ENCODE data around the gene DGKI. TPM values are rescaled to one million over a fixed set of nuclear protein-coding genes. Genes with fewer than 3 reads are reported as not detected.

DGKI gene
- total and polyA plus RNA-seq, 2 donors (not counting 1 experiment from before 2014, with no cell fraction given) = not detected

DNA sequence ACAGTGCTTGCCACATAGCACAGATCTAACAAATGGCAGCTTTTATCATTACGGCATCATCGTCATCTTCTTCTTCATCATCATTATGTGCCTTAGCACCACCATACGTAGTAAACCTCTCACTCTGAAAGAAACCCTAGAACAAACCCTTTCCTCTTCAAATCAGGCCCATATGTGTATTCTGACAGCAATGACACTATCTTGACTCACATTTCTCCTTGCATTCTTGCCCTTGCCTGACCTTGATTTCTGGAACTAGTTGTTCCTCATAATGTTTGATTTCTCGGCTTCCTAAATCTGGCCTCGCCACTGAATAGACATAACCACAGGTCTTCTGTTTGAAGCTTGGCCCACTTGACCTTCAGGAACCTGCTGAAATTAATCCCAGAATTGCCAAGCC, 115.3 kb downstream of the DGKI start:
- Histone ChIP-seq H3K9me3 (ENCODE audit: control extremely low read depth in 1 of 3, control insufficient read depth in 2 of 3, insufficient read depth in 1 of 3, low read length in 2 of 3) (no peaks in the 10 kb centered on the region), H3K4me2 (replicated peaks; ENCODE audit: low read depth, low read length, poor library complexity, severe bottlenecking) (no peak overlapping the region), H2AFZ (ENCODE audit: insufficient read depth, low read depth, low read length, poor library complexity, severe bottlenecking) (no peak overlapping the region), H3K27me3 (replicated peaks in 1 of 4; ENCODE audit: control extremely low read depth in 1 of 4, control insufficient read depth in 3 of 4, insufficient read depth in 4 of 4, low read length in 3 of 4) (peaks cover 0 to 3% (median 1%) of the 10 kb centered on the region in 4 experiments), H4K20me1 (ENCODE audit: control insufficient read depth, insufficient read depth, low read length, poor library complexity, severe bottlenecking) (no peaks in the 10 kb centered on the region), H3K4me3 (ENCODE audit: control extremely low read depth in 1 of 5, extremely low read depth in 1 of 5, insufficient read depth in 1 of 5, low read depth in 2 of 5, low read length in 4 of 5) (no peak overlapping the region), H3K9ac (ENCODE audit: low read length) (no peak overlapping the region), H3K36me3 (replicated peaks in 1 of 2; ENCODE audit: control extremely low read depth in 1 of 2, control insufficient read depth in 1 of 2, extremely low read depth in 1 of 2, insufficient read depth in 2 of 2, low read length in 1 of 2) (no peaks in the 10 kb centered on the region), H3K4me1 (ENCODE audit: control insufficient read depth in 2 of 2, insufficient read depth in 2 of 2, low read length in 2 of 2) (no peaks in the 10 kb centered on the region), H3K79me2 (ENCODE audit: control insufficient read depth, insufficient read depth, low read length) (no peaks in the 10 kb centered on the region), H3K27ac (ENCODE audit: low read length in 2 of 2) (no peak overlapping the region)
- WGBS (ENCODE audit: insufficient coverage) = 84% methylated on average over 5 of the region's 5 CpGs
- no peak overlapping the region for H3K4me3 Mint-ChIP-seq
- no peaks in the 10 kb centered on the region for H3K4me1 Mint-ChIP-seq
- no peak for ATAC-seq (ENCODE audit: low read depth)
- H3K9me3 Mint-ChIP-seq (ENCODE audit: insufficient read depth) = no peaks in the 10 kb centered on the region
- DNase-seq = no peak
- H3K27ac Mint-ChIP-seq = no peak overlapping the region
- POLR2A ChIA-PET = no interaction called here
- H3K27me3 Mint-ChIP-seq = peaks cover 10% of the 10 kb centered on the region
- CTCF ChIA-PET = no interaction called here
- TF ChIP-seq CTCF (IDR thresholded peaks at IDR 0.05) (no peak), EZH2 (IDR thresholded peaks at IDR 0.05; ENCODE audit: borderline replicate concordance, insufficient read depth, low read depth, low read length, poor library complexity, severe bottlenecking) (no peak)
- intact Hi-C loops (cut with micrococcal nuclease) = no loop called here

- ATAC-seq (ENCODE audit: low read depth) (no peak), DNase-seq (no peak)
- Mint-ChIP-seq H3K27me3 (peaks cover 4% of the 10 kb centered on the region), H3K9me3 (ENCODE audit: insufficient read depth) (no peaks in the 10 kb centered on the region), H3K27ac (no peak overlapping the region), H3K4me3 (no peak overlapping the region), H3K4me1 (no peaks in the 10 kb centered on the region)
- Histone ChIP-seq H4K20me1 (ENCODE audit: control insufficient read depth, insufficient read depth, low read length, poor library complexity, severe bottlenecking) (no peaks in the 10 kb centered on the region), H3K9me3 (ENCODE audit: control extremely low read depth in 1 of 3, control insufficient read depth in 2 of 3, insufficient read depth in 1 of 3, low read length in 2 of 3) (no peaks in the 10 kb centered on the region), H3K27ac (ENCODE audit: low read length in 2 of 2) (no peak overlapping the region), H3K4me2 (replicated peaks; ENCODE audit: low read depth, low read length, poor library complexity, severe bottlenecking) (no peak overlapping the region), H3K27me3 (replicated peaks in 1 of 4; ENCODE audit: control extremely low read depth in 1 of 4, control insufficient read depth in 3 of 4, insufficient read depth in 4 of 4, low read length in 3 of 4) (no peaks in the 10 kb centered on the region), H3K4me3 (ENCODE audit: control extremely low read depth in 1 of 5, extremely low read depth in 1 of 5, insufficient read depth in 1 of 5, low read depth in 2 of 5, low read length in 4 of 5) (no peak overlapping the region), H3K36me3 (replicated peaks in 1 of 2; ENCODE audit: control extremely low read depth in 1 of 2, control insufficient read depth in 1 of 2, extremely low read depth in 1 of 2, insufficient read depth in 2 of 2, low read length in 1 of 2) (no peaks in the 10 kb centered on the region), H2AFZ (ENCODE audit: insufficient read depth, low read depth, low read length, poor library complexity, severe bottlenecking) (no peak overlapping the region), H3K4me1 (ENCODE audit: control insufficient read depth in 2 of 2, insufficient read depth in 2 of 2, low read length in 2 of 2) (no peaks in the 10 kb centered on the region), H3K79me2 (ENCODE audit: control insufficient read depth, insufficient read depth, low read length) (no peaks in the 10 kb centered on the region), H3K9ac (ENCODE audit: low read length) (no peak overlapping the region)
- no peak for TF ChIP-seq CTCF (IDR thresholded peaks at IDR 0.05)
- no peak for TF ChIP-seq EZH2 (IDR thresholded peaks at IDR 0.05; ENCODE audit: borderline replicate concordance, insufficient read depth, low read depth, low read length, poor library complexity, severe bottlenecking)
- CTCF ChIA-PET = no interaction called here
- intact Hi-C loops (cut with micrococcal nuclease) = no loop called here
- no CpG with 5 or more reads among the region's 1 CpG for WGBS (ENCODE audit: insufficient coverage)
- POLR2A ChIA-PET = no interaction called here
Measured at GRCh38 chr7:137728426-137728825, 118.3 kb downstream of the DGKI start.

Data from B cell (primary cell).